GM21381 (cell line): ENCODE measurements around the gene ZNF862.

Source experiments
- ATAC-seq: cut with Tn5 transposase; IDR thresholded peaks from one replicate; pipeline ENCODE4 v1.9.1; 2021; ENCODE audit warnings: mild to moderate bottlenecking, moderate library complexity; ENCODE audit not compliant: unreplicated experiment

The ZNF862 gene

GRCh38 chr7:149864751-149865150, 26.6 kb downstream of the ZNF862 start:
- no peak for ATAC-seq

GRCh38 chr7:149865437-149865836, 27.3 kb downstream of the ZNF862 start:
- no peak for ATAC-seq

- no peak for ATAC-seq
Measured at GRCh38 chr7:149866139-149866778, 28.1 kb downstream of the ZNF862 start.

DNA sequence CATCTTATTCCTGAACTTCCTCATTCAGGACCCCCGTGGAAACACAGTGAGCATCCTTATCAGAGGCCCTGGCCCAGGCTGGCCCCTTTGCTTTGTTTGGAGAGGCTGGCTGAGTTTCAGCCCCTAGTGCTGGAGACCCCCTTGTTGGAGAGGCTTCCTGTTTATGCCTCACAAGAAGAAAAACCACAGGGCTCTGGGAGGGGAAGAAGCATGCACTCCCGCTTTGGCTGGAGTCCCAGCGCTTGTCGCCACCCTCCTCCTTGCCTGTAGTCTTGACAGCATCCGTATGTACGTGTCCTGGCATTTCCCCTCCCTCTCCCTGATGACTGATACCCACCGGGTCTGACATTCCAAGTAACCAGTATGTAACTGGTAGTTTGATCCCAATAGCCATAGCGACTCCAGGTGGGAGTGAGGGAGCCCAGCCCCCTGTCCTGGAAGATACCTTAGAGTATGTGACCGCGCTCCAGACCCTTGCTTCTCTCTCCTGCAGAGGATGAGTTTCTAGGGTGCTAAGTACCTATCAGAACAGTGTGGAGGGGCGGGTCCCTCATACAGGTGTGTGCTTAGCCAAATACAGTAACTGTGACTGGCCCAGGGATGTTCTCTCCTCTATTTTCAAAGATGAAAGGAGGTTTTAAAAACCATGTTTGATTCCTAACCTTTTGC, 28.7 kb downstream of the ZNF862 start:
- ATAC-seq, result no peak

DNA sequence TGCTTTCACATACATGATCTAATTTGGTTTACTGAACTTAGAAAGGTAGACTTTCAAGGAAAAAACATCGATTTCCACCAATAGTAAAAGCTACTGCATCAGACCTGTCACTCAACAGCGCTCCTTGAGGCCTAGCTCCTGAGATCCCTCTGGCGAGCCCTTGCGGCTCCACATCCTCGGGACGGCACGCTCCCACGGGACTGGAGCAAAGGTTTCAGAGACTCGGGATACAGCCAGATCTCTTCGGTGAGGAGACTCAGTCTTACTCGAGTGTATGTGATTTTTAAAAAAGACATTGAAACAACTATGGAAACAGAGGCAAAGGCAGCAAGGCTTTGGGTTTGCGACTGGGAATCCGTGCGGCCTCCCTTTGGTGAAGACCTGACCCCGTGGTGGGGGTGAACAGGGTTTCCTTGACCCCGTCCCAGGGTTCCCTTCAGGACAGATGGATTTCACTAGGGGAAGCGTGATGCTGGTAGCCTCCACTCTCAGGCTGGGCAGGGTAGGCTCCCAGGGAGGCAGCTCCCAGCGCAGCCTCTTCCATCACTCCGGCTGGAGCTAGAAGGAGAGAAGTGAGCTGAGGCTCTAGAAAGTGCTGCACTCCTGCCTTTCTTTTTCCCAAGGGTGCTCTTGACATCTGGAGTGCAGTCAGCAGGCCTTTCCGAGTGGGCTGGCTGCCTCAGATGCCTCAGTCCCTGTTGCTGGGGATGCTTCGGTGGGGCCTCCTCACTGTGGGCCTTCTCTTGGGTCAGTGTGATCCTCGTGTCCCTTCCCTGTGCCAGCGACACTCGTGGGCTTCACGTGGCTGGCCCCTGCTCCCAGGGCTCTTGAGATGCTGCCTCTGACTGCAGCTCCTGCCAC, 29.8 kb downstream of the ZNF862 start:
- ATAC-seq, result no peak

- ATAC-seq, result no peak
Measured at GRCh38 chr7:149868623-149869290, 30.6 kb downstream of the ZNF862 start.

GRCh38 chr7:149869291-149869650, 31.1 kb downstream of the ZNF862 start:
- ATAC-seq, result no peak

DNA sequence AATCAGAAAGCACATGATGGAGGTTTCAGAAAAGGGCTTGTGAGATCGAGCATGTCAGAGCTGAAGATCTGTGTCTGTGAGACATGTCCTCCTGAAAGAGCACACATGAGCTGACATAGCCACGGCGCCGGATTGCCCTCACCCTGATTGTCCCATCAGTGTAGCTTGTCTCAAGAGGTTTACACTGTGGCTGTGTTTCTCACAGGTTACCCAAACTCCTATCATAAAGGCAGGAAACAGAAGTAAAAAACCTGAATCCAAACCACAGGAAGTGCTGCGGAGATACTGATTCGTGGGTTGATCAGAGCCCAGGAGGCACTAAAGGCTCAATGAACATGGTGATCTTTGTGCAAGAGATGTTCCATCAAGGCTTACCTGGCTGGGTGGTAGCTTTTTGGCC, 31.7 kb downstream of the ZNF862 start:
- ATAC-seq, result no peak

DNA sequence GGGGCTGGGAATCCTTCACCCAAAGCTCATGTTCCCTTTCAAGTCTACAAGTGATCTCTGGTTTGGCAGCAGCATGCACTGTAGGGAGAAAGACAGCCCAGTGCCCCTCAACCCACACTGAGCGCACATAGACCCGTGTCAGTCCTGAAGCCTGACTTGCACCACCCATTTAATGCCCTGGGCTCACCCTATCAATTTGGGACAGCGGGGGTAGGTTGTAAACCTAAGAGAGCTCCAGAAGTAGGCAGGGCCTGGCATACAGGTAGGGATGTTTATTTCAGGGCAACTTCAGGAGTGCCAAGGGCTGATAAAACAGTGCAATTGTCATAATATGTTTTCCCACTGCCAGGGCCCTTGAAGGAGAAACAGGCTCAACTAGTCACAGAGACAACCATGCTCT, 32.1 kb downstream of the ZNF862 start:
- no peak for ATAC-seq

DNA sequence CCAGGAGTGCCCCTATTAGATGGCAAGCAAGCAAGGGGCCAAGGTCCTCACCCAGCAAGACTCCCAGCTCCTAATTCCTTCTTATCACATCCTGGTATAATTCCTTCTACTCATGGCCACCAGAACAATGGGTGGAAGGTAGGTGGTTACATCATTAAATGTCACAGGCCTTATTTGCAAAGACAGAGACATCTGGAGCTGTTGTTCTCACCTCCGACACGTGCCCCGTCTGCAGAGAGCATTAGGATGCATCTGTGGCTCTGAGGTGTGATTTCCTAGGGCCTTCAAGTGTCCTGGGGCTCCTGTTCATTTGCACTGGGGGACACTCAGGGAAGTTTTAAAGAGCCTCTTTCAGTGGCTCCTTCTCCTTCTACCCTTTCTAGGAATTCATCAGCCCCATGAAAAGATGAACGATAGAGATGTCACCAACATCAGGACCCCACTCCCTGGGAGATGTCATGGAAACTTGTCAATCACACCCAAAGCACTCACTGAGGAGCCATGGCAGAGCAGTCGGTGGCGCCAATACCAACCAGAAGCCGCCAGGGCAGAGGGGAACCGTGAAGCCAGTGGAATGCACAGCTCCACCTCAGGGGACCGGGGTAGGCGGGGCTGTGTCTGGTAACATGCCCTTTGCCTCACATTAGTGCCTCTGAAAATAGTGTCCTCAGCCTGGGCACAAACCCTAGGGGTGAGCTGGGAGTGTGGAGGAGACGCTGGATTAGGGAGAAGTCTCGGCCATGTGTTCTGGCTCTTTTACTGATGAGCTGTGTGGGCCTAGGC, 32.7 kb downstream of the ZNF862 start:
- no peak for ATAC-seq

DNA sequence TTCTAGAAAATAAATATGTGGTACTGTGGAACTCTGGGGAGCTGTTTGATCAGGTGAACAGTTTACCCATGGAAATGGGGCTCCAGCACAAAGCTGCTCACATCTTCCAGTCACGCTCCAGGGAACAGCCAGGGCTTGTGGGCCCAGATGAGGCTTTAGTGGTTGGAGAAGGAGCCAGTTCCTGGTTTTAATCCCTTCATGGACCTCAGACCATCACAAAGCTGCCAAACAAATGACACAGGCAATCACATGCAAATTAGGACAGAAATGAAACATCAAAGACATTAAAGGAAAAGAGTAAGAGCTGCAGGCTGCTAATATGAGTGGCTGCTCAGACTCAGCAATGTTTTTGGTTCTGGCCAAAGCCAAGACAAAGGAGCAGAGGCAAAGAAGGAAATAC, 33.4 kb downstream of the ZNF862 start:
- ATAC-seq, result no peak

GRCh38 chr7:149872419-149873073, 34.4 kb downstream of the ZNF862 start:
- no peak for ATAC-seq

- peak; percentile 88 for ATAC-seq
Measured at GRCh38 chr7:149873074-149873969, 35.1 kb downstream of the ZNF862 start, which contains the start of gene ATP6V0E2. Gene ATP6V0E2 (plus strand): TSS chr7:149873969. CDS start chr7:149874066, 97 bp downstream.

DNA sequence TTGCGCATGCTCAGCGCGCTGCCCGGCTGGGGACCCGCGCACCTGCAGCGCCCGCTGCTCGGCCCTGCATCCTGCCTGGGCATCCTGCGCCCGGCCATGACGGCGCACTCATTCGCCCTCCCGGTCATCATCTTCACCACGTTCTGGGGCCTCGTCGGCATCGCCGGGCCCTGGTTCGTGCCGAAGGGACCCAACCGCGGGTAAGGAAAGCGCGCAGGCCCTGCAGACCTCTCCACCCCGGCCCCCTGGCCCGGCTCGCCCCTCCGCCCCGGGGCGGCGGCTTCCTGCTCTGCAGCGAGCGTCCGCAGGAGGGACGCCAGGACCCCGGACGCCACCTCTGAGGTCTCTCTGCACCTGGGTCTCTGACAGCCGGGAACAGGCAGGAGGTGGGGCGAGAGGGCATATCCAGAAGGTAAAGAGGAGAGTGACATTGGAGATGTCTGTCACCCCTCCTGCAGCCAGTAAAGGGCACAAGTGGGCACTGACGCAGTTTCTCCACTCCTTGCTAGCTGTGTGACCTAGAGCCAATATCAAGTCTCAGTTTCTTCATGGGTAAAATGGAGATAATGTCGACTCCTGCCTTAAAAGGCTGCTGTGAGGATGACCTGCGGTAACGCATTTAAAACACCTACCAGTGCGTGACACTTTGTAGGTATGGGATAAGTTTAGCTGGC, 35.9 kb downstream of the ZNF862 start:
- peak; percentile 26 for ATAC-seq

GRCh38 chr7:149874644-149875028, 36.5 kb downstream of the ZNF862 start:
- no peak for ATAC-seq

- ATAC-seq, result no peak
Measured at GRCh38 chr7:149875396-149875795, 37.2 kb downstream of the ZNF862 start.

GRCh38 chr7:149877890-149878522, 39.8 kb downstream of the ZNF862 start:
- ATAC-seq, result no peak

- ATAC-seq, result no peak
Measured at GRCh38 chr7:149878523-149878921, 40.3 kb downstream of the ZNF862 start.
